Effector CD4-positive, alpha-beta T cell (primary cell): ENCODE data around the gene YIF1B.

Experiments used
- DNase-seq: peaks from one replicate; pipeline ENCODE4 v3.0.0-alpha.2; 2020

The YIF1B gene

GRCh38 chr19:38303517-38304351 lies 12.0 kb downstream of the YIF1B start, which contains the start of gene C19orf33:
C19orf33 (plus strand) TSS chr19:38304251; CDS start chr19:38304262, 11 bp downstream.
- no peak for DNase-seq

GRCh38 chr19:38298821-38299680 lies 16.7 kb downstream of the YIF1B start:
- no peak for DNase-seq

GRCh38 chr19:38294090-38294489 lies 21.7 kb downstream of the YIF1B start:
- DNase-seq, result no peak

DNA sequence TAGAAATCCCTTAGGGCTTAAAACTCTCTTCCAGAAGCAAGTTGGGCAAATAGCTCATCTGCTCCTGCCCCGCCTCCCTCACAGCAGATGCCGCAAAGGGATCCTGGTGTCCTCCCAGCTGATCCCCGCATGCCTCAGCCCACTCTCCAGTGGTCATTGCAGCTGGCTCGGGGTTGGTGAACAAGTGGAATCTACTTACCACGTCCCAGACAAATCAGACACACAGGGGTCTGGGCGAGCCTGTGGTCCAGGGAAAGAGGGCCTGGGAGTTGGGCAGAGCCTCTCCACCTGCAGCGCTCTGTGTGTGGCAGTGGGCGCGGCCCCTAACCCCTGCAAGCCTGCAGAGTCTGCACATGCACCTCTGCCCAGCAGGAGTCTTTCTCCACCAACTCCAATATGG lies 22.5 kb downstream of the YIF1B start:
- no peak for DNase-seq

- DNase-seq, result no peak
Measured at GRCh38 chr19:38291855-38292254, 23.9 kb downstream of the YIF1B start.

DNA sequence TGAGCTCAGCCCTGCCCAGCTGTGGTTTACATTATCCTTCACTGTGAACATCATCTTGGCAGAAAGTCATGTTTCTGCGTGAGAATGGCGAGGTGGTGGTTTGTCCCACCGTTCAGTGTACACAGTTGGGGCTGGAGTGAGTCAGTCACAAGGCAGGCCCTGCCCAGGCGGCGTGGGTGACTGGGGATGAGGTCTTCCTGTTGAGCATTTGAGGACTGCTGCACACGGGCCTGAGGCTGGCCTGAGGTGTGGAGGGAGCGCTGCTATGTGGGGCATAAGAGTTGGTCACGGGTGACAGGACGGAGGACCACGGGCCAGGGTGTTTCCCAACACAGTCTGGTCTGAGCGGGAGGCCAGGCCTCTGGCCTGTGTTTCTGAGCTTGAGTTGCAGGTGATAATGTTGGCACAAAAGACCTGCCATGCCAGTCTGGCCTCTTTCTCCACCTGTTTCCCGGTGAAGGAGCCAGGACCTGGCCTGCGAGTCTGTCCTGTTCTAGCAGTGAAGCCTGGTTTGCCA lies 25.1 kb downstream of the YIF1B start:
- no peak for DNase-seq

- no peak for DNase-seq
Measured at GRCh38 chr19:38289955-38290354, 25.8 kb downstream of the YIF1B start.

- no peak for DNase-seq
Measured at GRCh38 chr19:38288123-38288855, 27.5 kb downstream of the YIF1B start.

DNA sequence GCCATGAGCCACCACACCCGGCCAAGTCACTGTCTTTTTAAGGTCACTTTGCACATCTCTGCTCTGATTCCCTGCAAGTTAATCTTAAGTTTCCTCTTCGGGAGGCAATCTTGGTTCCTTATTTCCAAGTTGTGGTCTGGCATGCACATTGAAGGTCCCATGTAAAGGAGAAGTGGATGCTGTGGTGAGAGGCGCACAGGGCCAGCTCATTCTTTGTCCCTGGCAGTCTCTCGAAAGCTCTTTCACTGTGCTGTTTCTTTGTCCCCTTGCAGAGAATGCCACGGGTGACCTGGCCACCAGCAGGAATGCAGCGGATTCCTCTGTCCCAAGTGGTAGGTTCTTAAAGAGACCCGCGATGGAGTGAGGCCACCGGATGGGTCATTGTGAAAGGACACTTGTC lies 28.1 kb downstream of the YIF1B start:
- no peak for DNase-seq

GRCh38 chr19:38285567-38285966 lies 30.2 kb downstream of the YIF1B start:
- DNase-seq, result no peak

DNA sequence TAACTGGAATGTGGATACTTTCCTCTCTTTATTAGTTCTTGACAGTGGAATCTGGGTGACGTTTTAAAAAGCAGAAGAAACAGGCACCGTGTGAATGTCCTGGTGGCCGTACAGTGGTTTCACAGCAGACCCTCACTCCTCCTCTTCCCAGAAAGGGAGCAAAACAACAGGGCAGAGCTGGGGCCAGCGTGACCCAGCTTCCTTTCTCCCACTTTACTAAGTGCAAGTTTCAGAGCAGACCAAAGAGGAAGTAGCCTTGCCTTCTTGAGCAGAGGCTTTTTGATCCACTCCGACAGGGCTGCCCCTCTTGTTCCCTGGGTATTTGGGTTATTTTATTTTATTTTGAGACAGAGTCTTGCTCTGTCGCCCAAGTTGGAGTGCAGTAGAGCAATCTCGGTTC lies 31.3 kb downstream of the YIF1B start:
- no peak for DNase-seq

- DNase-seq, result no peak
Measured at GRCh38 chr19:38283271-38283670, 32.5 kb downstream of the YIF1B start.

DNA sequence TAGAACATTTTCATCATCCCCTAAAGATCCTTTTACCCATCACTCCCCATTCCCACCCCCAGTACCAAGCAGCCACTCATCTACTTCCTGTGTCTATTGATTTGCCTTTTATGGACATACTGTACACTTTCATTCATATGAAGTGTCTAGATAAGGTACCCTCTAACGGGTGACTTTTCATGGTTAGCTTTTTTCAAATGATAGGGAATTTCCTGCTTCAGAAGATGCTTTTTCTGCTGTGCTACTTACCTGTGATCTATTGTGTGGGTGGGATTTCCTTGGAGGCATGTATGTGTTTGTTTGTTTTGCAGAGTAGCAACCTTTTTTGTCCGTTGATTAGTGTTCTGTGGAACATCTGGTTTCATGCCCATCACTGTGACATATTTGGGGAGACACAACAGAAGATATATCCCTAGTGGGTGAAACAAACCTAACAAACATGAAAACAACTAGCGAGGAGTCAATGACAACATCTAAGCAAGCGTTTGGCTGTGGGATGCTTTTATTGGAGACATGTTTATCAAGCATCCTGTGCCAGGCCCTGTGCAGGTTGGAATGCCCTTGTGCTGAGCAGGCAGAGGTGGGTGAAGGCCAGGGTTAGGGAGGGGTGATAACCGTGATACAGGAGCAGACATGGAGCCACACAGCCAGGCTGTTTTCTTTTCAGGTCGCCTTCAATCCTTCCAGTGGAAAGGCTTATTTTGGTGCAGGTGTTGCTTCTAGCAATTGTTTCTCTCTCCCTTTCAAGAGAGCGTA lies 33.8 kb downstream of the YIF1B start:
- no peak for DNase-seq

GRCh38 chr19:38280030-38280921 lies 35.5 kb downstream of the YIF1B start:
- DNase-seq, result no peak

DNA sequence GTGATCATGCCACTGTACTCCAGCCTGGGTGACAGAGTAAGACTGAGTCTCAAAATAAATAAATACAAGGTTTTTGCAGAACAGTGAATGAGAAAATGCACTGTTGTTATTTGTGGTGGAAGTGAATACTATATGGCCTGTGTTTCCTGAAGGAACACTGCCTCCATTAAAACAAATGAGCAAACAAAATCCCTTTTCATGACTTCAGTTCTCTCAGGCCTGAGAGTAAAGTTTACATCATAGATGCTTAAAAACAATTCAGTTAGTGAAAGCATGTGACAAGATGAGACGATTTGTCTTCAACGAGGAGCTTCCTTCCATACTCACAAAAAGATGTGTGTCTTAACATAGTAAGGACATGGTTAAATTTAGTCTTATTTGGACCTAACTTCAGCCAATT lies 37.0 kb downstream of the YIF1B start:
- DNase-seq, result no peak

- DNase-seq, result no peak
Measured at GRCh38 chr19:38277969-38278680, 37.6 kb downstream of the YIF1B start.

DNA sequence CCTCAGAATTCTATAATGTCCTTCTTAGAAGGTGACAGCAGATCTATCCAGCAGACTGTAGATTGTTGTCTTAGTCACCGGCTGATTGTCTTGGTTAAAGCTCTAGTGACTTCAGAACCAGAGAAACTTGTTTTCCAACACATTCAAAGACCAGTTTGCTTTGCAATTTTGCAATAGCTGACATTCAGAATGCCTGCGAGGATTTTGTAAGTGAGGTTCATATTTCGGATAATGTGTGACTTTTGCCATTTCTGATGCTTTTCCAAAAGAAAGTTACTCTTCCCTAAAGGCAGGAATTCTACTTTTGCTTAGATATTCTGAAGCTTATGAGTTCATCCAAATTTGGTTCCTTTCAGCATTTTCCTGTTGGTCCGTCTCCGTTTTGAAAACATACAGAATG lies 38.2 kb downstream of the YIF1B start:
- no peak for DNase-seq

- no peak for DNase-seq
Measured at GRCh38 chr19:38276942-38277517, 38.7 kb downstream of the YIF1B start.

DNA sequence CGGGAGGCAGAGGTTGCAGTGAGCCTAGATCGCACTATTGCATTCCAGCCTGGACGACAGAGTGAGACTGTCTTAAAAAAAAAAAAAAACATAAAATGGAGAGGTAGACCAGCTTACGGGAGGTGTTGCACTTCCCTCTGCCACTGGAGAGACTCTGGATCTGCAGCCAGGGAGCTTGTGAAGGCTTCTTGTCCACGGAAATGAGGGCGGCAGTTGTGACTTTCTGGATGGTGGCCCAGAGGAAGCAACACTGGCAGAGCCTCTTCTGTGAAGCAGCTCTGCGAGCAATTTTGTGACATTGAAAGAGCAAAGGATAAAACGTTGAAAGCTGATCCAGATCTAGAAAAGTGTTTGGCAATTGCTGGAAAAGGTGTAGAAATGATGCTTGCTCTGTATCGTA lies 41.0 kb downstream of the YIF1B start:
- no peak for DNase-seq

- no peak for DNase-seq
Measured at GRCh38 chr19:38273499-38273898, 42.2 kb downstream of the YIF1B start.
